Ishikawa (cell line): ENCODE results near the gene WNT5B.

Experiments
- CEBPB ChIP-seq: IDR thresholded peaks from 2 replicates; pipeline ENCODE4 v1.6.1; 2012
- EGR1 ChIP-seq: IDR thresholded peaks from 2 replicates; pipeline ENCODE4 v1.6.1; 2012
- EP300 ChIP-seq: IDR thresholded peaks from 2 replicates; pipeline ENCODE4 v1.6.1; 2012; ENCODE audit warnings: borderline replicate concordance
- TAF1 ChIP-seq: IDR thresholded peaks from 2 replicates; pipeline ENCODE4 v1.6.1; 2012; ENCODE audit warnings: low read depth, mild to moderate bottlenecking
- TCF12 ChIP-seq: IDR thresholded peaks from 2 replicates; pipeline ENCODE4 v1.6.1; 2012; ENCODE audit warnings: low read depth
- YY1 ChIP-seq: IDR thresholded peaks from 2 replicates; pipeline ENCODE4 v1.6.1; 2012; ENCODE audit warnings: low read depth
- ZBTB7A ChIP-seq: IDR thresholded peaks from 2 replicates; pipeline ENCODE4 v1.6.1; 2012; ENCODE audit warnings: low read depth
- TF ChIP-seq, protein P1 (sequence below): IDR thresholded peaks from 2 replicates; pipeline ENCODE4 v1.6.1; 2012
- TF ChIP-seq, protein P2 (sequence below): IDR thresholded peaks from 2 replicates; pipeline ENCODE4 v1.6.1; 2012
- TF ChIP-seq, protein P3 (sequence below): IDR thresholded peaks from 2 replicates; pipeline ENCODE4 v1.6.1; 2012; ENCODE audit warnings: low read depth, mild to moderate bottlenecking

DNA sequence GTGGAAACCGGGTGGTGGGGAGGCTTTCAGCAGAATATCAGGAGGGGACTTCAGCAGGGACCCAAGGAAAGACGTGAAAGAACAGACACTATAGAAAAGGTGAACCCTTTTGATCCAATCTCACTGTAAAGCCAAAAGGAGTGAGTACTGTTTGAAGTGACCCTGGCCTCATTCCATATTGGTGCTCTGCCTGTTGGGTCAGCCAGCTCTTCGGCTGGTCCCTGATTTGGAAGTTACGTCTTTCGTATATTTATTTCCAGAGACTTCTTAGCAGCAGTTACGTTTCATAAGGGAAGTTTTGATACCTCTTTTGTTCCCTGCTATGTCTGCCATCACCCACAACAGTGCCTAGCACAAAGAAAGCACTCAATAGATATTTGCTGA is 21.9 kb downstream of the WNT5B start:
- TF ChIP-seq, protein P1, sequence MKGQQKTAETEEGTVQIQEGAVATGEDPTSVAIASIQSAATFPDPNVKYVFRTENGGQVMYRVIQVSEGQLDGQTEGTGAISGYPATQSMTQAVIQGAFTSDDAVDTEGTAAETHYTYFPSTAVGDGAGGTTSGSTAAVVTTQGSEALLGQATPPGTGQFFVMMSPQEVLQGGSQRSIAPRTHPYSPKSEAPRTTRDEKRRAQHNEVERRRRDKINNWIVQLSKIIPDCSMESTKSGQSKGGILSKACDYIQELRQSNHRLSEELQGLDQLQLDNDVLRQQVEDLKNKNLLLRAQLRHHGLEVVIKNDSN: no peak
- TF ChIP-seq EGR1 (no peak), YY1 (no peak), CEBPB (no peak), TAF1 (no peak), EP300 (no peak), TCF12 (no peak), ZBTB7A (no peak)
- TF ChIP-seq, protein P2, sequence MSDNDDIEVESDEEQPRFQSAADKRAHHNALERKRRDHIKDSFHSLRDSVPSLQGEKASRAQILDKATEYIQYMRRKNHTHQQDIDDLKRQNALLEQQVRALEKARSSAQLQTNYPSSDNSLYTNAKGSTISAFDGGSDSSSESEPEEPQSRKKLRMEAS: no peak
- TF ChIP-seq, protein P3, sequence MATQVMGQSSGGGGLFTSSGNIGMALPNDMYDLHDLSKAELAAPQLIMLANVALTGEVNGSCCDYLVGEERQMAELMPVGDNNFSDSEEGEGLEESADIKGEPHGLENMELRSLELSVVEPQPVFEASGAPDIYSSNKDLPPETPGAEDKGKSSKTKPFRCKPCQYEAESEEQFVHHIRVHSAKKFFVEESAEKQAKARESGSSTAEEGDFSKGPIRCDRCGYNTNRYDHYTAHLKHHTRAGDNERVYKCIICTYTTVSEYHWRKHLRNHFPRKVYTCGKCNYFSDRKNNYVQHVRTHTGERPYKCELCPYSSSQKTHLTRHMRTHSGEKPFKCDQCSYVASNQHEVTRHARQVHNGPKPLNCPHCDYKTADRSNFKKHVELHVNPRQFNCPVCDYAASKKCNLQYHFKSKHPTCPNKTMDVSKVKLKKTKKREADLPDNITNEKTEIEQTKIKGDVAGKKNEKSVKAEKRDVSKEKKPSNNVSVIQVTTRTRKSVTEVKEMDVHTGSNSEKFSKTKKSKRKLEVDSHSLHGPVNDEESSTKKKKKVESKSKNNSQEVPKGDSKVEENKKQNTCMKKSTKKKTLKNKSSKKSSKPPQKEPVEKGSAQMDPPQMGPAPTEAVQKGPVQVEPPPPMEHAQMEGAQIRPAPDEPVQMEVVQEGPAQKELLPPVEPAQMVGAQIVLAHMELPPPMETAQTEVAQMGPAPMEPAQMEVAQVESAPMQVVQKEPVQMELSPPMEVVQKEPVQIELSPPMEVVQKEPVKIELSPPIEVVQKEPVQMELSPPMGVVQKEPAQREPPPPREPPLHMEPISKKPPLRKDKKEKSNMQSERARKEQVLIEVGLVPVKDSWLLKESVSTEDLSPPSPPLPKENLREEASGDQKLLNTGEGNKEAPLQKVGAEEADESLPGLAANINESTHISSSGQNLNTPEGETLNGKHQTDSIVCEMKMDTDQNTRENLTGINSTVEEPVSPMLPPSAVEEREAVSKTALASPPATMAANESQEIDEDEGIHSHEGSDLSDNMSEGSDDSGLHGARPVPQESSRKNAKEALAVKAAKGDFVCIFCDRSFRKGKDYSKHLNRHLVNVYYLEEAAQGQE: no peak
